ENCODE data around the gene CLEC11A.

GRCh38 chr19:50686310-50687032 is 36.7 kb upstream of the CLEC11A start:
- no peak for TF ChIP-seq GABPA (IDR thresholded peaks at IDR 0.05 in 1 of 2, conservative IDR thresholded peaks at IDR 0.05 in 1 of 2)
- TF ChIP-seq, protein P1, sequence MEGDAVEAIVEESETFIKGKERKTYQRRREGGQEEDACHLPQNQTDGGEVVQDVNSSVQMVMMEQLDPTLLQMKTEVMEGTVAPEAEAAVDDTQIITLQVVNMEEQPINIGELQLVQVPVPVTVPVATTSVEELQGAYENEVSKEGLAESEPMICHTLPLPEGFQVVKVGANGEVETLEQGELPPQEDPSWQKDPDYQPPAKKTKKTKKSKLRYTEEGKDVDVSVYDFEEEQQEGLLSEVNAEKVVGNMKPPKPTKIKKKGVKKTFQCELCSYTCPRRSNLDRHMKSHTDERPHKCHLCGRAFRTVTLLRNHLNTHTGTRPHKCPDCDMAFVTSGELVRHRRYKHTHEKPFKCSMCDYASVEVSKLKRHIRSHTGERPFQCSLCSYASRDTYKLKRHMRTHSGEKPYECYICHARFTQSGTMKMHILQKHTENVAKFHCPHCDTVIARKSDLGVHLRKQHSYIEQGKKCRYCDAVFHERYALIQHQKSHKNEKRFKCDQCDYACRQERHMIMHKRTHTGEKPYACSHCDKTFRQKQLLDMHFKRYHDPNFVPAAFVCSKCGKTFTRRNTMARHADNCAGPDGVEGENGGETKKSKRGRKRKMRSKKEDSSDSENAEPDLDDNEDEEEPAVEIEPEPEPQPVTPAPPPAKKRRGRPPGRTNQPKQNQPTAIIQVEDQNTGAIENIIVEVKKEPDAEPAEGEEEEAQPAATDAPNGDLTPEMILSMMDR (IDR thresholded peaks at IDR 0.05; ENCODE audit: low read depth, low read length, missing input control): no peak
- no peak for TF ChIP-seq RAD21 (IDR thresholded peaks at IDR 0.05)
- TF ChIP-seq HNF4G (IDR thresholded peaks at IDR 0.05): no peak

All from liver (tissue), 3 donors.